HG03060 (cell line): ENCODE measurements around the gene SPDEF.

ENCODE experiments used
- ATAC-seq: cut with Tn5 transposase; IDR thresholded peaks from one replicate; pipeline ENCODE4 v1.9.1; 2021; ENCODE audit warnings: low read depth, moderate number of reproducible peaks; ENCODE audit not compliant: unreplicated experiment

Gene SPDEF

DNA sequence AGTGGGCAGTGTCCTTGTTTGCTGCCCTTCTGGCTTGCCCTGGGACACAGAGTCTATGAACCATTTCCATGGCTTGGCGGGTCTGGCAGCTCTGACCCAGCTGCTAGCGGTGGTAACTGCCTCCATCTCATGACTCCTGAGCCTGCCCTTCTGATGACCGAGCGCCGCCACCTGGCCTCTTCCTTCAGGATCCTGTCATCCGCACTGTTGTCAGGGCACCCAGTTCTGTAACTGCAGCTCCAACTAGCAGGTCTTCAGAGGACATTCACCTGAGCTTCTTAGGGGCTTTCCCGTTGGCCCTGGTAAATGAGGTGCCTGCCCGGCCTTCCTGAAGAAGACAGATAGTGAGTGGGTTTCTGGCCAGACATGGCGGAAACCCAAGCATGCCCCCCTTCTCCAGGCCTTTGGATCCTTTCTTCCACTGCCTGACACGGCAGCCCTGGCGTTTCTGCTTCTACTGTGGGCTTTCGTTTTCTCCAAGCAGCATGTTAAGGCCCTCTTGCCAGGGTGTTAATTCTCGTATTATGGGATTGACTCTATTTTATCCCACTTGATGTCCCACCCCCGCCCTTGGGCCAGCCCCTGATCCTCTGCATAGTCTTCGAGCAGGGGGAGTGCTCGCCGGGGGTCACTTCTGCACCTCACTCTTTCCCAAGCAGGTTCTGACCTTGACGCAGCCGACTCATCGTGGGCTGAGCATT, 65.6 kb downstream of the SPDEF start:
- ATAC-seq, result no peak

DNA sequence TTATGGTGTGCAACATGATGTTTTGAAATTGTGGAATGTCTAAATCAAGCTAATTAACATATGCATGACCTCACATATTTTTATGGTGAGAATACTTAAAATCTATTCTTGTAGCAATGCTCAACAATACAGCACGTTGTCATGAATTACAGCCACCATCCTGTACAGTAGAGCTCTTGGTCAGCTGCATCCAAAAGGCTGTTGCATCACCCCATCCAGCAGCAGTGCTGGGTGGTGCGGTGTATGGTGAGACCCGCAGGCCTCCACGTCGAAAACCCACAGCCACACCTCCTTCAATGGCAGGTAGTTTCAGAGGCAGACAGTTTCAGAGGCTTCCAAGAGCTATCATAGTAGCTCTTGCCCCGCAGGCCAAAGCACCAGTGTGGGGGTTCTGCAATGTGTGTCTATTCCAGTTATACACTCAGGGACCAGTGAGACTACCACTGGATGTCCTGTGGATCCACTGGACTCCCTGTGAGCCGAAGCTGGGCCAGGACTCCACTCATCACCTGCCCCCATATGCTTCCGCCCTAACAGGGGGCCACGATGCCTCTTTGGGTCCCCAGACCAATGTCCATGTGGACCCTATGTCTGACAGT, 66.8 kb downstream of the SPDEF start:
- no peak for ATAC-seq
